Activated naive CD4-positive, alpha-beta T cell treated with Interleukin-2 at 50 U/mL for 16 hours (primary cell): ENCODE results near the gene NUDT6.
"Not testable (repeated sequence)": the region's sequence is repeated elsewhere in the genome, so short reads cannot be mapped to it uniquely, and the experiment has no call there.

Source experiments
- DNase-seq: peaks from one replicate; pipeline ENCODE4 v3.0.0-alpha.2; 2020

Gene NUDT6

GRCh38 chr4:122873821-122874593 is 48.4 kb downstream of the NUDT6 start:
- no peak for DNase-seq

- no peak for DNase-seq
These were observed 49.3 kb downstream of the NUDT6 start for GRCh38 chr4:122873146-122873545.

- DNase-seq, result not testable (repeated sequence)
These were observed 54.2 kb downstream of the NUDT6 start for GRCh38 chr4:122868235-122868634.

GRCh38 chr4:122865425-122865824 is 57.0 kb downstream of the NUDT6 start:
- no peak for DNase-seq

GRCh38 chr4:122863639-122864038 is 58.8 kb downstream of the NUDT6 start:
- DNase-seq, result no peak

- no peak for DNase-seq
These were observed 61.0 kb downstream of the NUDT6 start for GRCh38 chr4:122861172-122861943.

- DNase-seq, result no peak
These were observed 63.7 kb downstream of the NUDT6 start for GRCh38 chr4:122858705-122859104.

GRCh38 chr4:122857160-122857559 is 65.2 kb downstream of the NUDT6 start:
- no peak for DNase-seq

GRCh38 chr4:122855353-122855890 is 67.0 kb downstream of the NUDT6 start:
- no peak for DNase-seq

- DNase-seq, result no peak
These were observed 67.7 kb downstream of the NUDT6 start for GRCh38 chr4:122854447-122855352.

GRCh38 chr4:122851568-122851967 is 70.8 kb downstream of the NUDT6 start:
- DNase-seq, result no peak

GRCh38 chr4:122849789-122850188 is 72.6 kb downstream of the NUDT6 start:
- DNase-seq, result not testable (repeated sequence)

- no peak for DNase-seq
These were observed 74.5 kb downstream of the NUDT6 start for GRCh38 chr4:122847931-122848330.

- no peak for DNase-seq
These were observed 76.6 kb downstream of the NUDT6 start for GRCh38 chr4:122845760-122846159.

GRCh38 chr4:122845066-122845465 is 77.3 kb downstream of the NUDT6 start:
- DNase-seq, result no peak

- not testable (repeated sequence) for DNase-seq
These were observed 78.0 kb downstream of the NUDT6 start for GRCh38 chr4:122844391-122844790.

GRCh38 chr4:122842984-122843531 is 79.3 kb downstream of the NUDT6 start:
- DNase-seq, result no peak
